ENCODE measurements around the gene MED27.

- no peak for TF ChIP-seq YY1 (tag by site-specific recombination; IDR thresholded peaks at IDR 0.05)
- no peak for TF ChIP-seq CTCF (tag by site-specific recombination; IDR thresholded peaks at IDR 0.05)
- no peak for TF ChIP-seq ZNF626 (tag by site-specific recombination; IDR thresholded peaks at IDR 0.05)
- TF ChIP-seq ZBTB11 (tag by site-specific recombination; conservative IDR thresholded peaks at IDR 0.05; ENCODE audit: low read depth), result no peak
- TF ChIP-seq ZNF155 (tag by site-specific recombination; IDR thresholded peaks at IDR 0.05), result no peak
- no peak for TF ChIP-seq ZNF48 (tag by site-specific recombination; IDR thresholded peaks at IDR 0.05)
These were observed 265.0 kb downstream of the MED27 start for GRCh38 chr9:131814707-131815106.

Data from HEK293 (cell line).